GM23248 (cell line): Measurements from ENCODE around the gene TTC21B.

Experiments
- EZH2 ChIP-seq: fragments of 200-600 bp; sonication (generic); IDR thresholded peaks from 2 replicates; pipeline ENCODE4 v1.6.1; 2018; ENCODE audit warnings: antibody characterized with exemption, mild to moderate bottlenecking; ENCODE audit not compliant: insufficient read depth, poor library complexity, severe bottlenecking
- EZH2phosphoT487 ChIP-seq: fragments of 200-600 bp; sonication (generic); IDR thresholded peaks from 2 replicates; pipeline ENCODE4 v1.6.1; 2018; ENCODE audit warnings: antibody characterized with exemption, moderate library complexity, mild to moderate bottlenecking, low read depth; ENCODE audit not compliant: insufficient read depth

DNA sequence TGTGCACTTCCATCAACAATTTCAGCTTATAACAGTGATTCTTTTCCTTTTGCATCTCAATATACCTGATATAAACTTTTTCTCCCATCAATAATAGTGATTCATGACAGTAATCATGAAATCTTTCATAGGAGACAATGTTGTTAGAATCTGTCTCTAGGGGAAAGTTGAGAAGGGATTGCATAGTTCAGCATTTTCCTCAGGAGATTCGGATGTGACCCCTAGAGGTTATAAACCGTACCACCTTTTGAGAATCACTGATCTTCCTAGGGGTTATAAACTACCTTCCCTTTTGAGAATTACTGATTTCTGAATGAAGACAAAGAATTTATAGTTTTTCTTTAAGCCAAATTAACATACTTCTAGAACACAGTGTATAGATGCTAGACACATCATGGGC, 106.6 kb downstream of the TTC21B start:
- TF ChIP-seq EZH2phosphoT487 (no peak), EZH2 (no peak)
